ENCODE results near the gene FCGR2B.
"Not testable (repeated sequence)": the region's sequence is repeated elsewhere in the genome, so short reads cannot be mapped to it uniquely, and the experiment has no call there.

The FCGR2B gene

DNA sequence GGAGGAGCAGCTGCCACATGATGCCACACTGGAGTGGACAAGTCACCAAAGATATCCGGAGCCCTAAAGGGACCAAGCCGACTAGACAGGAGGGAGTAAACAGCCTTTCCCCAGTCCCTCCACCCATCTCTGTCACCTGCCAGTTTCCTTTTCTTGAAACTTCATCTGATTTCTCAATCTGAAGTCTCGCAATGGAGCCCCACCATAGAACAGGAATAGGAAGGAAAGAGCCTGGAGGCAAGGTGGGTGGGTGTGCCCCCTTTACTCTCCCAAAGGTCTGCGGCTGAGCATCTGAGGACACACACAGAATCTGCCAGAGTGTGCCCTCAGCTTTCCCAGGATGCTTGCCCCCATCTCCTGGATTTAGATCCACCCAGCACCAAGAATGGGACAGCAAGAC lies 31.9 kb upstream of the FCGR2B start, which contains the start of gene FCGR3B:
Gene FCGR3B, minus strand, starts transcription at position 101 of the 400 bp plus-strand sequence. Its CDS starts 82 bp downstream, at position 19.
- no peaks in the 10 kb centered on the region for H3K9me3 ChIP-seq (ENCODE audit: insufficient read depth, low read depth, low read length)
- WGBS: 97% methylated on average over 4 of the region's 4 CpGs
- H3K27me3 ChIP-seq (ENCODE audit: insufficient read depth, low read length): no peaks in the 10 kb centered on the region
- no peak within 1 kb of the TSS for H3K9ac ChIP-seq (ENCODE audit: low read depth, low read length)
- H3K4me1 ChIP-seq (ENCODE audit: insufficient read depth, low read length): no peaks in the 10 kb centered on the region
- H3K27ac ChIP-seq (ENCODE audit: low read depth, low read length): no peak within 1 kb of the TSS
- no peak within 1 kb of the TSS for H3K4me3 ChIP-seq (ENCODE audit: low read length)
- H3K36me3 ChIP-seq (ENCODE audit: insufficient read depth, low read length): no peaks in the 10 kb centered on the region

DNA sequence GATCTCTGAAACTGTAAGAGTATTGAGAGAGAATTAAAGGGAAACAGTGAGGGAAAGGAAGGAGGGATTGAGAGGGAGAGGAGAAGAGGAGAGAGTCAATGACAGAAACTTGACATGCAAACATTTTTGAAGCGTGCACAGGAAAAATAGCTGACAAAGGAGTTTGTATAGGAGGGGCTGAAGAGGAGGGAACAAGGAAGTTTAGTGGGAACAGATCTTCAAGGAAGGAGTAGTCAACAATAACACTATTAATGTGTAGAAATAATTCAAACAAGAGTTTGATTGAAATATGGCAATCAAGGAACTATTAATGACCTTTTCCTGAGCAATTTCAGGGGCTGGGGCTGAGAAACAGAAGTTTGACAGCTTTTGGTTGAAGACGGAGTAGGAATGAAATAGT lies 27.9 kb upstream of the FCGR2B start:
- H3K4me3 ChIP-seq (ENCODE audit: low read length); H3K27ac ChIP-seq (ENCODE audit: low read depth, low read length); H3K27me3 ChIP-seq (ENCODE audit: insufficient read depth, low read length); H3K9ac ChIP-seq (ENCODE audit: low read depth, low read length); H3K36me3 ChIP-seq (ENCODE audit: insufficient read depth, low read length); H3K9me3 ChIP-seq (ENCODE audit: insufficient read depth, low read depth, low read length); H3K4me1 ChIP-seq (ENCODE audit: insufficient read depth, low read length): not testable (repeated sequence)
- 100% methylated on average over 1 of the region's 2 CpGs for WGBS

DNA sequence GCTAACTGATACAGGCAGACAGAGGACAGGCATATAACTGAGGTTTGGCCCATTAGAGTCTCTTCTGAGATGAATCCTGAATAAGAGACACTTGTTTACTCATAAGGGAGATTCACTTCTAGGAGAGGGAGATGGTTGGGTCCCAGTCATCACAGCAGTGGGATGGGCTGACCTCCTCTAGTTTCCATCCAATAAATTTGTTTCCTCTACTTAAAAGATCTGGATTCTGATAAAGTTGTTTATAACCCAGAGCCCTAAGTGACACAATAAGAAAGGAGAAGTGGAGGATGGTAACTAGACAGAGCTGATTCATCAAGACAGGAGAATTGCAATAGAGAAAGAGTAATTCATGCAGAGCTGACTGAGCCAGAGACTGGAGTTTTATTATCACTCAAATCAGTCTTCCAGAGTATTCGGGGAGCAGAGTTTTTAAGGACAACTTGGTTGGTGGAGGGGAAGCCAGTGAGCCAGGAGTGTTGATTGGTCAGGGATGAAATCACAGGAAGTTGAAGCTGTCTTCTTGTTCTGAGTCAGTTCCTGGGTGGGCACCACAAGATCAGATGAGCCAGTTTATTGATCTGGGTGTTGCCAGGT lies 26.7 kb upstream of the FCGR2B start:
- not testable (repeated sequence) for H3K9me3 ChIP-seq (ENCODE audit: insufficient read depth, low read depth, low read length); H3K36me3 ChIP-seq (ENCODE audit: insufficient read depth, low read length); H3K4me3 ChIP-seq (ENCODE audit: low read length); H3K4me1 ChIP-seq (ENCODE audit: insufficient read depth, low read length); H3K27ac ChIP-seq (ENCODE audit: low read depth, low read length); H3K9ac ChIP-seq (ENCODE audit: low read depth, low read length); H3K27me3 ChIP-seq (ENCODE audit: insufficient read depth, low read length)
- no CpG with 5 or more reads among the region's 1 CpG for WGBS

DNA sequence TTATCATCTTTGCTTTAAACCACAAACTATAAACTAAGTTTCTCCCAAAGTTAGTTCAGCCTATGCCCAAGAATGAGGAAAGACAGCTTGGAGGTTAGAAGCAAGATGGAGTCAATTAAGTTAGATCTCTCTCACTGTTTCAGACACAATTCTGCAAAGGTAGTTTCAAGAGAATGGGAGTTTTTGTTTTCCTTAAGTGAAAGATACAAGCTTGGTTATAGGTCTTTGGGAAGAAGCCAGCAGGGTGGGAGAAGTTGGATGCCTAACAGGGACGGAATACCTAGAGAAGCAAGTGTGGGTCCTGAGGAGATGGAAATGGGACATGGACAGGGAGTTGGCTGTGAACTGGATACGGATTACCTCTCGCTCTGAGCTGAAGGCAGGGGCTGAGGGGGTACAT lies 26.0 kb upstream of the FCGR2B start:
- WGBS: 89% methylated on average over 3 of the region's 3 CpGs
- not testable (repeated sequence) for H3K9me3 ChIP-seq (ENCODE audit: insufficient read depth, low read depth, low read length); H3K4me1 ChIP-seq (ENCODE audit: insufficient read depth, low read length); H3K27ac ChIP-seq (ENCODE audit: low read depth, low read length); H3K9ac ChIP-seq (ENCODE audit: low read depth, low read length); H3K4me3 ChIP-seq (ENCODE audit: low read length); H3K27me3 ChIP-seq (ENCODE audit: insufficient read depth, low read length); H3K36me3 ChIP-seq (ENCODE audit: insufficient read depth, low read length)

- not testable (repeated sequence) for H3K9me3 ChIP-seq (ENCODE audit: insufficient read depth, low read depth, low read length); H3K4me1 ChIP-seq (ENCODE audit: insufficient read depth, low read length); H3K27me3 ChIP-seq (ENCODE audit: insufficient read depth, low read length); H3K27ac ChIP-seq (ENCODE audit: low read depth, low read length); H3K4me3 ChIP-seq (ENCODE audit: low read length); H3K9ac ChIP-seq (ENCODE audit: low read depth, low read length); H3K36me3 ChIP-seq (ENCODE audit: insufficient read depth, low read length)
- no CpG with 5 or more reads among the region's 6 CpGs for WGBS
Observed at GRCh38 chr1:161638251-161638993, 24.5 kb upstream of the FCGR2B start.

DNA sequence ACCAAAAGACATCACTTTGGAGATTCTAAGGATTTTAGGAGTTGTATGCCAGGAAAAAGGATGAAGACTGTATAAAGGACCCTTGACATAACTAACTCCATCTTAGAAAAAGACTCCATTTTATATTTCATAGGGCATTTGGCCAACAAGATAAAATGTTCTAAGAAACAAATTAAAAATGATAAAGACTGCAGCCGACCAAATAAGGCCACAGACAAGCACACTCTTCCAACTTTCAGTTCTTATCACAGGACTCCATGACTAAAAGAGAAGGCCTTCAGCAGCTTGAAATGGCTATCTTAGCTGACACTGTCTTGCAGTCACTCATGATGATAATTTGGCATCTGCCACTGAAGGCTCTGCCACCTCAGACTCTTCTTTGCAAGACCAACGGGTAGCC lies 23.7 kb upstream of the FCGR2B start:
- WGBS: 67% methylated on average over 1 of the region's 2 CpGs
- H3K9ac ChIP-seq (ENCODE audit: low read depth, low read length); H3K4me3 ChIP-seq (ENCODE audit: low read length); H3K27ac ChIP-seq (ENCODE audit: low read depth, low read length); H3K4me1 ChIP-seq (ENCODE audit: insufficient read depth, low read length); H3K27me3 ChIP-seq (ENCODE audit: insufficient read depth, low read length); H3K36me3 ChIP-seq (ENCODE audit: insufficient read depth, low read length); H3K9me3 ChIP-seq (ENCODE audit: insufficient read depth, low read depth, low read length): not testable (repeated sequence)

DNA sequence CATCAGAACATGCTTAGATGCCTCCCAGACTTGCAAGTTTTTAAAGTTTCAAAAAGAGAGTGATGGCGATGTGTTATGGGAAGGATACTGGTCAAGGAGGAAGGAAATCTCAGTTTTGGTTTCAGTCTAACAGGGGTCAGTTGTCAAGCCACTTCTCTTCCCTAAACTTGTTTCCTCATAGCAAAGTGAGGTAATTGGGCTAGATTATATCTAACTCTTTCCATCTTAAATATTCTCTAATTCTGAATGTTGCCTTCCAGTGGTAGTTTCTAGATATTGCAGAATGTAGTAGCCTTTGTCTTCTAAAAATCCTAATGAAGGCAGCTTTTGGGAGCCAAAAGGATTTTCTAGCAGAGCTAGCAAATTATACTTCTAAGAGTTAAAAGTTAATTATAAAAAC lies 20.2 kb upstream of the FCGR2B start:
- not testable (repeated sequence) for H3K9ac ChIP-seq (ENCODE audit: low read depth, low read length); H3K4me3 ChIP-seq (ENCODE audit: low read length); H3K9me3 ChIP-seq (ENCODE audit: insufficient read depth, low read depth, low read length); H3K4me1 ChIP-seq (ENCODE audit: insufficient read depth, low read length); H3K27me3 ChIP-seq (ENCODE audit: insufficient read depth, low read length); H3K36me3 ChIP-seq (ENCODE audit: insufficient read depth, low read length); H3K27ac ChIP-seq (ENCODE audit: low read depth, low read length)
- WGBS: no CpG with 5 or more reads among the region's 1 CpG

GRCh38 chr1:161643481-161644208 lies 19.3 kb upstream of the FCGR2B start:
- H3K4me3 ChIP-seq (ENCODE audit: low read length); H3K27me3 ChIP-seq (ENCODE audit: insufficient read depth, low read length); H3K4me1 ChIP-seq (ENCODE audit: insufficient read depth, low read length); H3K36me3 ChIP-seq (ENCODE audit: insufficient read depth, low read length); H3K27ac ChIP-seq (ENCODE audit: low read depth, low read length); H3K9me3 ChIP-seq (ENCODE audit: insufficient read depth, low read depth, low read length); H3K9ac ChIP-seq (ENCODE audit: low read depth, low read length): not testable (repeated sequence)
- WGBS: 97% methylated on average over 3 of the region's 5 CpGs

DNA sequence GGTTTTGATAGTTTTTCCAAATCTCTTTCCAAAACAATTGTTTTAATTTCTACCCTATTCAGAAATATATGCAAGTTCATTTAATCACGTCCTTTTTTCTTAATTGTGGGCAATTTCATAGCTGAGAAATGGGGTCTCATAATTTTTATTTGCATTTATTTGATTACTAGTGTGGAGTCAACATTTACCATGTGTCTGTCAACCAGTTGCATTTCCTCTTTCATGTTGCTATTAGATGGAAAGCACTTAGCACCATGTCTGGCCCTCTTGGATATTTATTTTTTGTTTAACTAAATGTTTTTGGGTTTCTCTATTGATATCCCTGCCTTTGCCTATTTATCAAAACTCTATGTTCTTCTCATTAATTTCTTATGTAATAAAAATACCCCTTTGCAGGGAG lies 18.1 kb upstream of the FCGR2B start:
- not testable (repeated sequence) for H3K4me1 ChIP-seq (ENCODE audit: insufficient read depth, low read length); H3K36me3 ChIP-seq (ENCODE audit: insufficient read depth, low read length); H3K27ac ChIP-seq (ENCODE audit: low read depth, low read length); H3K4me3 ChIP-seq (ENCODE audit: low read length); H3K9ac ChIP-seq (ENCODE audit: low read depth, low read length); H3K27me3 ChIP-seq (ENCODE audit: insufficient read depth, low read length); H3K9me3 ChIP-seq (ENCODE audit: insufficient read depth, low read depth, low read length)
- WGBS: no CpG with 5 or more reads among the region's 1 CpG

- not testable (repeated sequence) for H3K36me3 ChIP-seq (ENCODE audit: insufficient read depth, low read length); H3K4me1 ChIP-seq (ENCODE audit: insufficient read depth, low read length); H3K27me3 ChIP-seq (ENCODE audit: insufficient read depth, low read length); H3K27ac ChIP-seq (ENCODE audit: low read depth, low read length); H3K4me3 ChIP-seq (ENCODE audit: low read length); H3K9me3 ChIP-seq (ENCODE audit: insufficient read depth, low read depth, low read length); H3K9ac ChIP-seq (ENCODE audit: low read depth, low read length)
- WGBS: 69% methylated on average over 10 of the region's 13 CpGs
Observed at GRCh38 chr1:161647507-161648360, 15.2 kb upstream of the FCGR2B start.

GRCh38 chr1:161653541-161653940 lies 9.4 kb upstream of the FCGR2B start:
- H3K4me3 ChIP-seq (ENCODE audit: low read length); H3K27ac ChIP-seq (ENCODE audit: low read depth, low read length); H3K9ac ChIP-seq (ENCODE audit: low read depth, low read length); H3K36me3 ChIP-seq (ENCODE audit: insufficient read depth, low read length); H3K27me3 ChIP-seq (ENCODE audit: insufficient read depth, low read length); H3K4me1 ChIP-seq (ENCODE audit: insufficient read depth, low read length); H3K9me3 ChIP-seq (ENCODE audit: insufficient read depth, low read depth, low read length): not testable (repeated sequence)
- no CpG with 5 or more reads among the region's 7 CpGs for WGBS
